Frontal cortex (tissue), 4 donors: ENCODE results near the gene GUCY1B1. TPM values are rescaled to one million over a fixed set of nuclear protein-coding genes. Genes with fewer than 3 reads are reported as not detected.

ENCODE experiments used
- DNase-seq, 2 donors: peaks; one replicate each; pipeline ENCODE4 v3.0.0; 2012; ENCODE audit warnings: low spot score in 2 of 2
- FAIRE-seq: peaks from 2 replicates; lab custom pipeline; 2012; peaks lifted over from hg19 to GRCh38; lab: Jason Lieb, UNC
- total RNA-seq: library from RNA; depleted of rRNA; stranded (reverse); fragments of >200 nt; gene quantifications from one replicate; pipeline ENCODE4 v1.2.3, GENCODE V29; 2014
- donor health status: control.
- donor health status: control.
- donor health status: control.

Gene GUCY1B1
- total RNA-seq, 1 donor from 2014 or later, result 66.9 TPM

- FAIRE-seq, result no peak
- DNase-seq, result no peak
Measured at GRCh38 chr4:155846929-155847328, 88.1 kb downstream of the GUCY1B1 start.

- DNase-seq (no peak), FAIRE-seq (no peak)
Measured at GRCh38 chr4:155849042-155849441, 90.2 kb downstream of the GUCY1B1 start.

- DNase-seq, result no peak
- no peak for FAIRE-seq
Measured at GRCh38 chr4:155853189-155853588, 94.4 kb downstream of the GUCY1B1 start.

- DNase-seq (no peak), FAIRE-seq (no peak)
Measured at GRCh38 chr4:155854582-155855226, 95.9 kb downstream of the GUCY1B1 start.

GRCh38 chr4:155855897-155856296 is 97.1 kb downstream of the GUCY1B1 start:
- DNase-seq, result no peak
- FAIRE-seq, result no peak

Other genes with a start within 250 kb of the GUCY1B1 start
- gene GUCY1A1, start 92.2 kb upstream of the GUCY1B1 start, total RNA-seq, result 207 TPM
- not detected for gene ASIC5, start 107.3 kb downstream of the GUCY1B1 start, total RNA-seq
- gene TDO2, start 144.7 kb downstream of the GUCY1B1 start, total RNA-seq, result not detected
- gene CTSO, start 194.8 kb downstream of the GUCY1B1 start, total RNA-seq, result 7.3 TPM